ENCODE data around the gene ADAM23.

- TF ChIP-seq CTCF (conservative IDR thresholded peaks at IDR 0.05) (peak; percentile 77), ZFX (IDR thresholded peaks at IDR 0.05) (no peak)
These were observed 113.1 kb downstream of the ADAM23 start for GRCh38 chr2:206556357-206556949.
